ENCODE measurements around the gene SNED1.

GRCh38 chr2:241029599-241030332 is 31.3 kb downstream of the SNED1 start:
- TF ChIP-seq EZH2phosphoT487 (IDR thresholded peaks at IDR 0.05; ENCODE audit: insufficient read depth, low read depth) (no peak), EZH2 (IDR thresholded peaks at IDR 0.05; ENCODE audit: insufficient read depth, poor library complexity, severe bottlenecking) (no peak)

All from GM23248 (cell line).